ENCODE data around the gene EPC2. TPM values are rescaled to one million over a fixed set of nuclear protein-coding genes. Genes with fewer than 3 reads are reported as not detected.

The EPC2 gene
- total RNA-seq, 1 experiment from 2014 or later, result 17.3 TPM

- in situ Hi-C loops (cut with HindIII; ENCODE audit: low pct_unique_long_range_greater_than_20kb, low sequenced_read_pairs), result no loop called here
- no peak for DNase-seq (ENCODE audit: low read depth, low spot score)
These were observed 170.4 kb downstream of the EPC2 start for GRCh38 chr2:148814860-148815419.

- DNase-seq (ENCODE audit: low read depth, low spot score), result no peak
- in situ Hi-C loops (cut with HindIII; ENCODE audit: low pct_unique_long_range_greater_than_20kb, low sequenced_read_pairs), result no loop called here
These were observed 171.6 kb downstream of the EPC2 start for GRCh38 chr2:148816176-148816575.

GRCh38 chr2:148817210-148817708, 172.7 kb downstream of the EPC2 start:
- in situ Hi-C loops (cut with HindIII; ENCODE audit: low pct_unique_long_range_greater_than_20kb, low sequenced_read_pairs), result no loop called here
- peak; percentile 37 for DNase-seq (ENCODE audit: low read depth, low spot score)

GRCh38 chr2:148819019-148819585, 174.6 kb downstream of the EPC2 start:
- in situ Hi-C loops (cut with HindIII; ENCODE audit: low pct_unique_long_range_greater_than_20kb, low sequenced_read_pairs), result no loop called here
- no peak for DNase-seq (ENCODE audit: low read depth, low spot score)

- in situ Hi-C loops (cut with HindIII; ENCODE audit: low pct_unique_long_range_greater_than_20kb, low sequenced_read_pairs), result no loop called here
- DNase-seq (ENCODE audit: low read depth, low spot score), result no peak
These were observed 179.6 kb downstream of the EPC2 start for GRCh38 chr2:148824190-148824589.

- in situ Hi-C loops (cut with HindIII; ENCODE audit: low pct_unique_long_range_greater_than_20kb, low sequenced_read_pairs), result no loop called here
- DNase-seq (ENCODE audit: low read depth, low spot score), result peak; percentile 73
These were observed 182.2 kb downstream of the EPC2 start for GRCh38 chr2:148826791-148827190.

GRCh38 chr2:148828941-148829340, 184.4 kb downstream of the EPC2 start:
- in situ Hi-C loops (cut with HindIII; ENCODE audit: low pct_unique_long_range_greater_than_20kb, low sequenced_read_pairs), result no loop called here
- DNase-seq (ENCODE audit: low read depth, low spot score), result no peak

GRCh38 chr2:148829618-148830017, 185.1 kb downstream of the EPC2 start:
- in situ Hi-C loops (cut with HindIII; ENCODE audit: low pct_unique_long_range_greater_than_20kb, low sequenced_read_pairs), result no loop called here
- peak; percentile 8 for DNase-seq (ENCODE audit: low read depth, low spot score)

- no peak for DNase-seq (ENCODE audit: low read depth, low spot score)
- in situ Hi-C loops (cut with HindIII; ENCODE audit: low pct_unique_long_range_greater_than_20kb, low sequenced_read_pairs), result no loop called here
These were observed 188.1 kb downstream of the EPC2 start for GRCh38 chr2:148832637-148833036.

Small RNA genes within 50 kb of the gene (small RNA-seq; reads per million reads assigned to genes)
- gene RNU2-9P (0 to 0.38 reads per million in 2 experiments), gene RPS29P8 (0 reads per million in 2 experiments)

Other genes starting within 250 kb of the EPC2 start
- 1.3 and 1.4 TPM in 2 replicates for gene KIF5C, start 230.5 kb downstream of the EPC2 start, total RNA-seq (2014; rRNA removed; shearing (Covaris generic))